Mucosa of rectum (tissue), 2 donors: ENCODE data around the gene IFNG-AS1.
A peak's percentile ranks its signal among the peaks of the same experiment; 100 is the strongest.

ENCODE experiments used
- H3K27ac ChIP-seq, 2 donors: one replicate each; pipeline ENCODE4 v1.7.0; 2013; ENCODE audit warnings: inconsistent platforms in 2 of 2, low read depth in 2 of 2, low read length in 2 of 2
- H3K27me3 ChIP-seq, 2 donors: one replicate each; pipeline ENCODE4 v1.7.0; 2013; ENCODE audit warnings: low read length in 2 of 2; ENCODE audit not compliant: control insufficient read depth in 2 of 2, insufficient read depth in 2 of 2
- H3K36me3 ChIP-seq, 2 donors: one replicate each; pipeline ENCODE4 v1.7.0; 2013; ENCODE audit warnings: low read length in 2 of 2; ENCODE audit not compliant: control insufficient read depth in 2 of 2, insufficient read depth in 2 of 2
- H3K4me1 ChIP-seq, 2 donors: one replicate each; pipeline ENCODE4 v1.7.0; 2013; ENCODE audit warnings: low read length in 2 of 2, mild to moderate bottlenecking in 1 of 2; ENCODE audit not compliant: control insufficient read depth in 2 of 2, insufficient read depth in 2 of 2
- H3K4me3 ChIP-seq, 2 donors: one replicate each; pipeline ENCODE4 v1.7.0; 2013; ENCODE audit warnings: low read length in 2 of 2
- H3K9ac ChIP-seq, 2 donors: one replicate each; pipeline ENCODE4 v1.7.0; 2013; ENCODE audit warnings: low read length in 2 of 2, low read depth in 1 of 2, mild to moderate bottlenecking in 1 of 2
- H3K9me3 ChIP-seq, 2 donors: one replicate each; pipeline ENCODE4 v1.7.0; 2013; ENCODE audit warnings: low read length in 2 of 2; ENCODE audit not compliant: control insufficient read depth in 2 of 2
- donor health status: healthy.
- donor health status: Normal muscosa, but diverticular disease.

IFNG-AS1 gene

GRCh38 chr12:67989184-67989920 lies at the start of gene IFNG-AS1:
Gene IFNG-AS1, plus strand, starts transcription at chr12:67989447.
- Histone ChIP-seq H3K4me1 (no peaks in the 10 kb centered on the region), H3K9me3 (no peaks in the 10 kb centered on the region), H3K36me3 (no peaks in the 10 kb centered on the region), H3K9ac (no peak within 1 kb of the TSS), H3K27me3 (no peaks in the 10 kb centered on the region), H3K27ac (peak within 1 kb of the TSS in 1 of 2 donors; percentile 29), H3K4me3 (peak within 1 kb of the TSS in 1 of 2 donors; percentile 23)

- no peaks in the 10 kb centered on the region for H3K36me3 ChIP-seq
- no peak overlapping the region for H3K9ac ChIP-seq
- no peaks in the 10 kb centered on the region for H3K9me3 ChIP-seq
- no peak overlapping the region for H3K27ac ChIP-seq
- H3K27me3 ChIP-seq, result no peaks in the 10 kb centered on the region
- H3K4me1 ChIP-seq, result peaks cover 8 to 22% of the 10 kb centered on the region in 2 donors
- H3K4me3 ChIP-seq, result no peak overlapping the region
Measured at GRCh38 chr12:67939611-67940010, 49.6 kb upstream of the IFNG-AS1 start.

- H3K27ac ChIP-seq, result peak overlapping the region in 1 of 2 donors; percentile 57
- H3K27me3 ChIP-seq, result no peaks in the 10 kb centered on the region
- no peaks in the 10 kb centered on the region for H3K36me3 ChIP-seq
- H3K4me3 ChIP-seq, result no peak overlapping the region
- H3K4me1 ChIP-seq, result peaks cover 8 to 22% of the 10 kb centered on the region in 2 donors
- no peaks in the 10 kb centered on the region for H3K9me3 ChIP-seq
- H3K9ac ChIP-seq, result no peak overlapping the region
Measured at GRCh38 chr12:67940780-67941243, 48.4 kb upstream of the IFNG-AS1 start.

DNA sequence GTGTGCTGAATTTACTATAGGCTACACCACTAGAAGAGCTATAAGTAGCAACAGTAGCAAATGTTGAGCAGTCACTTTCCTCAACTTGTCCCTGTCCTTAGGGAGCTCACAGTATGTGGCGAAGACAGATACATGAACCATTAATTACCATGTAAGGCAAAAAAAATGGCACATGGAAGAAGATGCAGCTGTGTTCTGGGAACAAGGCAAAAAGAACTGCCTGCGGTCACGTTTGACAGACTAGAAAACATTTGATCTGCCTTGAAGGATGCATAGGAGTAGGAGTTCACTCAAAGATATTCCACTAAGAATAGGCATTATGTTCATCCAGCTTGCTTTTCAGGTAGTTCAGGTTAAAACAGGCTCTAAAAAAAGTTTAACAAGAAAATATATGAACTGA lies 46.5 kb upstream of the IFNG-AS1 start:
- Histone ChIP-seq H3K27me3 (no peaks in the 10 kb centered on the region), H3K4me1 (peaks cover 8 to 22% of the 10 kb centered on the region in 2 donors), H3K9me3 (no peaks in the 10 kb centered on the region), H3K36me3 (no peaks in the 10 kb centered on the region), H3K4me3 (no peak overlapping the region), H3K27ac (no peak overlapping the region), H3K9ac (no peak overlapping the region)

GRCh38 chr12:67943141-67943892 lies 45.9 kb upstream of the IFNG-AS1 start:
- no peaks in the 10 kb centered on the region for H3K9me3 ChIP-seq
- H3K36me3 ChIP-seq, result no peaks in the 10 kb centered on the region
- no peaks in the 10 kb centered on the region for H3K27me3 ChIP-seq
- H3K4me3 ChIP-seq, result no peak overlapping the region
- peaks cover 8 to 22% of the 10 kb centered on the region in 2 donors for H3K4me1 ChIP-seq
- no peak overlapping the region for H3K9ac ChIP-seq
- no peak overlapping the region for H3K27ac ChIP-seq

DNA sequence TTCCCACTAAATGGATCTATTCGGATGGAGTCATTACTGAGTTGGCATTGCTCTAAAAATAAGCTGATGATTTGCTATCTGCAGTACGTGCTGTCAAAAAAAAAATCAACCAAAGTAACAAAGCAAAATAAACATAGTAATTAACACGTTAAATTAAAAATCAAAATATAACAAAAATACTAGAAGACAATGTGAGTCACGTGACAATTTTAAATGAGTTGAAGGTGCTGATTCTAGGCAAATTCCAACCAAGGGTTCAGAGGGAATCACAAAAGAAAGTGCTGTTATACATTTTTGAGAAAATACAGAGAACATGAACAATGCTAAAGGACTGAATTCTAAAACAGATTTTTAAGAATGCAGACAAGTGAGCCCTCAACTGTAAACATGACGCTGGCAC lies 45.2 kb upstream of the IFNG-AS1 start:
- no peaks in the 10 kb centered on the region for H3K9me3 ChIP-seq
- no peak overlapping the region for H3K9ac ChIP-seq
- no peaks in the 10 kb centered on the region for H3K27me3 ChIP-seq
- H3K4me3 ChIP-seq, result no peak overlapping the region
- no peaks in the 10 kb centered on the region for H3K36me3 ChIP-seq
- no peak overlapping the region for H3K27ac ChIP-seq
- peaks cover 8 to 22% of the 10 kb centered on the region in 2 donors for H3K4me1 ChIP-seq

- Histone ChIP-seq H3K4me3 (no peak overlapping the region), H3K27ac (no peak overlapping the region), H3K4me1 (no peaks in the 10 kb centered on the region), H3K27me3 (peaks cover 0 to 3% of the 10 kb centered on the region in 2 donors), H3K36me3 (no peaks in the 10 kb centered on the region), H3K9me3 (no peaks in the 10 kb centered on the region), H3K9ac (no peak overlapping the region)
Measured at GRCh38 chr12:67952787-67953186, 36.5 kb upstream of the IFNG-AS1 start.

- Histone ChIP-seq H3K9ac (no peak overlapping the region), H3K4me3 (no peak overlapping the region), H3K4me1 (no peaks in the 10 kb centered on the region), H3K27me3 (peaks cover 0 to 3% of the 10 kb centered on the region in 2 donors), H3K36me3 (no peaks in the 10 kb centered on the region), H3K27ac (no peak overlapping the region), H3K9me3 (no peaks in the 10 kb centered on the region)
Measured at GRCh38 chr12:67957383-67957782, 31.9 kb upstream of the IFNG-AS1 start.

GRCh38 chr12:67958187-67958586 lies 31.1 kb upstream of the IFNG-AS1 start:
- H3K4me3 ChIP-seq, result no peak overlapping the region
- H3K9me3 ChIP-seq, result no peaks in the 10 kb centered on the region
- H3K36me3 ChIP-seq, result no peaks in the 10 kb centered on the region
- no peak overlapping the region for H3K27ac ChIP-seq
- H3K27me3 ChIP-seq, result peaks cover 0 to 3% of the 10 kb centered on the region in 2 donors
- no peak overlapping the region for H3K9ac ChIP-seq
- no peaks in the 10 kb centered on the region for H3K4me1 ChIP-seq

GRCh38 chr12:67964456-67964855 lies 24.8 kb upstream of the IFNG-AS1 start:
- Histone ChIP-seq H3K27me3 (no peaks in the 10 kb centered on the region), H3K9me3 (no peaks in the 10 kb centered on the region), H3K4me1 (no peaks in the 10 kb centered on the region), H3K27ac (no peak overlapping the region), H3K9ac (no peak overlapping the region), H3K36me3 (no peaks in the 10 kb centered on the region), H3K4me3 (no peak overlapping the region)
